Measurements from ENCODE around the gene SP8. TPM values are rescaled to one million over a fixed set of nuclear protein-coding genes. Genes with fewer than 3 reads are reported as not detected.
A peak's percentile ranks its signal among the peaks of the same experiment; 100 is the strongest.

The SP8 gene
- total RNA-seq, 1 donor from 2014 or later: not detected

DNA sequence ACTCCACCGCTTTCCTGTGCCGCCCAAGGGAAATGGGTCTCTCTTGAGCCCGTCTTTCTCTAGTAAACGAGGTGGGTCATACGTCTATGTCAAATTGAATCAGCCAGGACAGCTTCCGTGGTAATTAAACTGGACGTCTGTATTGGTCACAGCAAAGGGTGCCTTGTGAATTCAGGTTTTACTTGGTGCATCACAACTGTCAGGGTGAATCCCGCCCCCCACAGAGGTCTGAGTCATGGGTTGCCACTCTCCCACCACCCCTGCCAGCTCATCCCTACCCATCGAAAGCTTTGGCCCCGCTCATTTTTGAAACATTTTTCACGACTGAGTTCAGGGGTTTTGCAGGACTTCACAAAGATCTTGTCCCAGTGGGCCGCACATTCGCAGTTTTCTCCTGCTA is 8.0 kb upstream of the SP8 start:
- DNase-seq (ENCODE audit: low read depth in 2 of 2): no peak

DNA sequence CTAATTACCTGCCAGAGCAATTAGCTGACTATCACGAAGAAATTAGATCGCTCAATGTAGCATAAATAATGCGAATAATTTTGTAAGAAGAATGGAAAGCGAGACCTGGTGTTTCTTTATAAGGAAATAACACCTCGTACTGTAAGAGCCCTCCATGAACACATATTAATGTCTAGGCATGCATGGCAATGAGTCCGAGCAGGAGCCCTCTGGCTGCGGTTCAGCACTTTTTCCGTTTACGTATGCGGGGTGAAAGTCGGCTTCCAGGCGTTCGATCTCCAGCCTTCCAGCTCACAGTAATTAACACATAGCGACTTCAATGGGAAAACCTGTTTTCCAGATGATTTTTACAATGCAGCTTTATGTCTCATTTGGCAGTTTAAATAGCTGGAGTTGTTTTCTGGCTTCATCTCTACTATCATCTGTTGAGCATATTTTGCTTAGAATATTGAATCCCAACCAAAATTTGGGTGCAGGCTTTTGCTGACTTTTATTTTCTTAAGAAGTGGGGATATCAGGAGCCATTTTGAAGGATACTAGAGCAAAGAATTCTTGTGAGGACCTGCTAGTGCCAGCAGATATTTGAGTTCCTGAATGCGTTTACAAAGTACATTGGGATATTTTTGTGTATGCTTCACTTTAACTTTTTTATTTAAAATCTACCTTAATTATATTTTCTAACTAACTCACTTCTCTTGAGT is 7.2 kb upstream of the SP8 start:
- no peak for DNase-seq (ENCODE audit: low read depth in 2 of 2)

DNA sequence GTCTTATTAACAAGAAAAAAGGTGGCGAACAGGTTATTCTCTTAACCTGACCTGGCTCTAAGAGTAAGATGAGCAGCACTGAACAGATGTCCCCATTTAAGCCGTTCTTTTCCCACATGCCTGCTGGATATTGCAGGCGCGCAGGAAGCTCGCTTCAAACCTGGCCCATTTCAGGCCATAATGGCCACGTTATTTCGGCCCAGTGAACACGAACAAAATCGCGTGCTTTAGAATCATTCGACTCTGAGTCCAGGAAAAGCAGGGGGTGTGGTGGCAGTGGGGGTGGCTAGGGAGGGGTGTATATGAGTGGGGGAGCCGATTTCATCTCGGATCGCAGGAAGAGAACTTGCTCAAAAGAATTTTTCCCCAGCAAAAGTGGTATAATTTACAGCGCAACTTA is 6.6 kb upstream of the SP8 start:
- no peak for DNase-seq (ENCODE audit: low read depth in 2 of 2)

DNA sequence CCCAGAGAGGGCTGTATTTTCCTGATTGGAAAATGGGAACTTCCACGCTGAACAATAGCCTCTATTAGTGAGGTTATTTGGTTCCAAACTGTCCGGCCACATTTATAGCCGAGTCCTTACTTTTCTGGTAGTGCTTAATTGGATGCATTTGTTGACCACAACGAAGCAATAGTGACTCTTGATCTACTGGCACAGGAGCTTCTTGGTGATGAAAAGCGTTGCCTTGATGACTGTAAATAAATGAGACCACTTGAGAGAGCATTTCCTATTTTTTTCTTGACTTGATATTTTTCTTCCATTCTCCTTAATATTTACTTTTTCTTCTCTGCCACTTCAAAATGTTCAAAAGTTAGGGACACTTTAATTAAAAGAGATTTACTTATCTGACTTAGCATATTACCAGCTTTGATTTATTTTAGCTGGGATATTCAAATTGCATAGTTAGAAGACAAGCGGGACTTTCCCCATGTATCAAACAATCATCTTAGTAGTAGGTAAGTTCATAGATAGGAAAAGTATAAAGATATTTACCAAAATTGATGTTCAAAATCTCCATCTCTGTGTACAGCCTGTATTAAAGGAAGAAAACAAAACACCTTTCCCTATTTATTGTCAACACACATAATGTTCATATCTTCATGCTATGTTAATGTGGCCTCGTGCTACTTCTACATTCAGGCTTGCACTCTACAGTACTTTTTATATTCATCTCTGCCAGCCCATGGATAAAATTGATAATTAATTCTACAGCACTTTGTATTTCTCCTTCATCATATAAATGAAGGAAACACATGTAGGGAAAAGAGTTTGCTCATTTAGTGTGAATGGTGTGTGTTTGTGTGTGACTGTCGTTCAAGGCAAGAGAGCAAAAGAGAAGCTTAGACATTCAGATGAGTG is 5.1 kb upstream of the SP8 start:
- DNase-seq (ENCODE audit: low read depth in 2 of 2): no peak

DNA sequence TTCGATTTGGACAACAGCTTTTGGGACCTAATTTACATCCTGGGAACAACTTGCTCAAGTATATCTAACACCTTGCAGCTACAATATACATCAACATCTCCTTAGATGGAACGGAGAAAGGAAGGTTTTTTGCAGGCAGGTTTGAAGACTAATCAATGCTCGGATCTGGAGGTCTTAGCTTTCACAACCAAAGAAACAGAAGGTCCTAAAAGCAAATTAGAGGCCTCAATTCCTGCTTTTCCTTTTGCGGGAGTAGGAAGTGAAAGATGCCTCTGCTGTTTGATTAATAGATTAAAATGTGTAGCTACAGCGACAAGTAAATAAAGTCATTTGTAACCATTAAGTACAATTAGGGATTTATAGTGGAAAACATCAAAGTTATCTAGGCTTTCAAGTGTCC is 3.7 kb upstream of the SP8 start:
- DNase-seq (ENCODE audit: low read depth in 2 of 2): no peak

DNA sequence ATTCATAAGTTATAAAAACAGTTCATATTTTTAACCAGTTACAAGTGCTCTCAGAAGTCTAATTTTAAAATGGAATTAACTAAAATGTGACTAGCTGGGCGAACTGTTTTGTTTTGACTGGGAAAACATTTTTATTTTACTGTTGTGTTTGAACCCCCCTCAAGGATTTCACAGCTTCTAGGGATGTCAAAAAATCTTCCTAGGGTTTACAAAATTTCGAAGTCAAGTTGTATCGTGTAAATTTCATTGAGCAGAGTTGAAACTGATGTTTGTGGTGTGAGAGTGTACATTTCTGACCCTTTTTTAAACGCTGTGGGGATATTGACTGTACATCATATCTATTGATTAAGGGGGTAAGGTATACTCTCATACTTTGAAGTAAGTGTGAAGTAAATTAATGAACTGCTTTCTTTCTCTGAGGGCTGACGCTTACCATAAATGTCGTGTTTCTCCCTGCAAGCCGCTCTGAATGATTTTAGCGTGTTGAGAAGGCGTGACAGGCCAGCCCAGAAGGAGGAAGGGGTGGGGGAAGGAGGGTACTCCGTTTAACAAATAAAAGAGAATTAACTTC is 1.8 kb upstream of the SP8 start:
- no peak for DNase-seq (ENCODE audit: low read depth in 2 of 2)

DNA sequence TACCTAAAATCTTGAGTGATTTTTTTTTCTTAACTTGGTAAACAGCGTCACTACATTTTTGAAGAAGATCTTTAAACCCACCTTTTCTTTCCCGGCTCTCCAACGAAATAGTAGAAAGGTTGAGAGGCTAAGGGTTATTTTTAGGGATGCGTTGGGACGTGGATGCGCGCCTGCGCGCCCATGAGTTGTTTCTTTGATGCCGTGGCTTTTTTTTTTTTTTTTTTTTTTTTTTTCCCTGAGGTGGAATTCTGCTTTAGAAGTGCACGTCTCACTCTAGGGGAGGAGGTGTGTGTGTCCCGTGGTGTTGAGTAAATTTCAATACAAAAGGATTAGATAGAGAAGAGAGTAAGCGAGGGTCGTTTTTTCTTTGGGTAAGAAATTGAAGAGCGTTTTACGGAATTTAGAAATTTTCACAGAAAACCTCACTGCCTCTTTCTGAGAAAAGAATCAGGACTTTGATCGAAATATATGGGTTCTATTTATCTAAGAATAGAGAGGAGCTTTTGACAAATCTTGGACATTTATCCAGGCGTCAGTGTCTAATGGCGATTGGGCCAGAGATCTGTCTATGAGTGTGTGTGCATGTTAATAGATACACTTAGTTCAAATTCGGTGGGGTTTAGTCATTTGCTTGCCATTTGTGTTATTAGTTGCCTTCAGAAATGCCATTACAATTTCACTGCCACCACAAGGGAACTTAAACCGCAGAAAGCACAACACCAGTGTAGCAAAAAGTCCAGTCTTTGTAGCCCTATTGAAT is 1.2 kb upstream of the SP8 start:
- DNase-seq (ENCODE audit: low read depth in 2 of 2): no peak

DNA sequence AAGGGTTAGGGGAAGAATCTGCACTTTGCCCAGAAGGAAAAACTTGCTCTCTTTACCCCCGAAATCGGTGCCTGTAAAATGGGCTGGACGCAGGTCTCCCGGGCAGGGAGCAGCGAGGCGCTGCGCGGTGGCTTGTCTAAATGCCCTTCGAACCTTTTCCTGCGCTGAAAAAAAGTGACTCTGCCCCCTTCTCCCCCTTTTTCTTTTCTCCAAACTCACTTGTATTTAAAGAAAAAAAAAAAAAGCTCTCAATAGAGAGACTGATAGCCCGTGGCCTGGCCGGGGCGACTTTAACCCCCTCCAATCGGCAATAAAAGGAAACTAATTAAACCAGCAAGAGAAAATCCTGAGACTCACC is 286 bp downstream of the SP8 start:
- DNase-seq (ENCODE audit: low read depth in 2 of 2): no peak

DNA sequence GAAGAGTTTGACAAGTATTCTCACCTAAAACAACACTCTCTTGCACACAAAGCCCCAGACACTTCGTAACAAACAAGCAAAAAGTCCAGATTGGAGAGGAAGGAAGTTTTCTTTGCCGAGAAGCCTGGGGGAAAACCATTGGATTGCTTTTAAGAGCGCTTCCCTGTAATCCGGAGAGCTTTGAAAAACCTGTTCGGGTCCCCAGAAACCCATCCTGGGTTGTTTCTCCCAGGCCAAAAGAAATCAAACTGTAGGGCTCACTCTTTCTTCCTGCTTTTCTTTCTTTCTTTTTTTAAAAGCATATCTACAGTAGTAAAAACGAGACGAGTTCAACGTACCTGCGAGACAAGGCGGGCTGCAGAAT is 655 bp downstream of the SP8 start:
- DNase-seq (ENCODE audit: low read depth in 2 of 2): no peak

DNA sequence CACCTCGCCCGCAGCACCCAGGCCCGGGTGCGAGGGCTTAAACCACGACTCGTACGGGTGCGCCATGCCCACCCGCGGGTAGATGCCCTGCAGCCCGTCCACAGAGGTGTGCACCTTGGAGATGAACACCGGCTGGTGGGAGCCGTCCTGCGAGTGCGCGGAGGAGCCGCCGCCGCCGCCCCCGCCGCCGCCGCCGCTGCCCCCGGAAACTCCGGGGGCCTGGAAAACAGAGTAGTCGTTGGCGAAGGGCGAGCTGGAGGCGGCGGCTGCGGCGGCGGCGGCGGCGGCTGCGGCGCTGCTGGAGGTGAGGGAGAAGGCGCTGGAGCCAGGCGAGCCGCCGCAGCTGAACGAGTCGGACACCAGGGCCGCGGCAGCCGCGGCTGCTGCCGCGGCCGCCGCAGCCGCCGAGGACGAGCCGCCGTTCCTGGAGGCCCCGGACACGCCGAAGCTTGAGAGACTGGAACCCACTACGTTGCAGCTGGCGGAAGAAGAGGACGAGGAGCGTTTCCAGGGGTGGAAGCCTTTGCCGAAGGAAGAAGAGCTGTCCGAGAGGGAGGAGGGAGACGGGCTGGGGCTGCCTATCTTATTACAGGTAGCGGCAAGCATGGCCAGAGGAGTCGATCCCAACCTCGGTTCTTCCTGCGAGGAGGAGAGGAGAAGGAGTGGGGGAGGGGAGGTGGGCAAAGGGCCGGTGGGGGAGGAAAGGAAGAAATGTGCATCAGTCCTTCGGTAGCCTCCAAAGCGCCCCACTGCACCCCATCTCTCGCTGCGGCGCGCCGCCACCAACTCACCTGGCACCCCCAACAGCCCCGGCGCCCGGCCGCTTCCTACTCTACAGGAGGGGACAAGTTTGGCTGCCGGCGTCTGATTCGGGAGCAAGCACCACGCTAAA is 1.3 kb downstream of the SP8 start:
- no peak for DNase-seq (ENCODE audit: low read depth in 2 of 2)

DNA sequence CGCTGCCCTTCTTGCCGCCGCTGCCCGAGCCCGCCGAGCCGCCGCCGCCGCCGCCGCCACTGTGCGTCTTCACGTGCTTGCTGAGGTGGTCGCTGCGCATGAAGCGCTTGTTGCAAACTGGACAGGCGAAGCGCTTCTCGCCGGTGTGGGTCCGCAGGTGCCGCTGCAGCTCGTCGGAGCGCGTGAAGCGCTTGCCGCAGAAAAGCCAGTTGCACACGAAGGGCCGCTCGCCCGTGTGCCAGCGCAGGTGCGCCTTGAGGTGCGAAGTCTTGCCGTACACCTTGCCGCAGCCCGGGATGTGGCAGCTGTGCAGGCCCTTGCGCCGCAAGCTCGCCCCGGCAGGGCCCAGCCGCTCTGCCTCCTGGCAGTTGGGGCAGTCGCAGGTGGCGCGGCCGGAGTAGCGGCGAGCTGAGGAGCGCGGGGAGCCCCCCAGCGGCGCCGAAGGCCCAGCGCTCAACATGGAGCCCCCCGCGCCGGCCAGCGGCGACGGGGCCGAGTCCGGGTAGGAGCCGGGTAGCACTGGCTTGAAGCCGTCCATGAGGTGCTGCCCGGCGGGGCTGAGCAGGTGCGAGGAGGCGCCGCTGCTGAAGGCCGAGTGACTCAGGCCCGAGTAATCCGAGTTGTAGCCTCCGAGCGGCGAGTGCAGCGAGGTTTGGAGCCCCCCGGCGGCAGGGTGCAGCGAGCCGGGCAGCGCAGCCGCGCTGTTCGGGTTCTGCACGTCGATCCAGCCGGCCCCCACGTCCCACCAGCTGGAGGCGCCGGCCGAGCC is 2.1 kb downstream of the SP8 start:
- peak in 1 of 2 donors; percentile 23 for DNase-seq (ENCODE audit: low read depth in 2 of 2)

DNA sequence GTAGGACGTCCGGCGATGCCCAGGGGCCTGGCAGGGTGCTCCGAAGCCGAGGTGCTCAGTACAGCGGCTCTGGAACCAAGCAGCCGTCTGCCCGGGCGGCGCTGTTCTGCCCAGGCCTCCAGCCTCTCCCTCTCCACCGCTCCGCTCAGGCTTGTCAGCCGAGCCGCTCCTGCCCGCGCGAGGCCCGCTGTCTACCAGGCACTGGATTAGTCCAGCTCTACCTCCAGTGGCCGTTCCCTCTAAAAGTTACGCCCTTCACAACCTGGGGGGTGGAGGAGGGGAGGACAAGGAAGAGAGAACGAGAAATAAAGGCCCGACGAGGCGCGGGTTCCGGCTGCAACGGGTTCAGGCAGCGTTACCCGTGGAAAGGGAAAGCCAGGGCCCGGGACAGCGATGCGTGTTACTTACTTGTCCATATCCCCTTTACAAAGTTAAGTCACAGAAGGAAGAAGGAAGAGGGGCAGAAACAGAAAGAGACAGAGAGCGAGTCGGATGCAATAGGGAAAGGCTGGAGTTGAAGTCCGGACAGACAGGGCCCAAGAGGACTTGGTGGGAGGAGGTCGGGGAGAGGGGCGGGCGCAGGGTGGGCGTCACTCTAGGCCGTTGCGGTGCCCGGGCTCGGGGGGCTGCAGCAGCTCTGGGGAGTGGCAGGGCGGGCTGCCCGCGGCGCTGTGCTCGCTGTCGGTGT is 2.8 kb downstream of the SP8 start:
- DNase-seq (ENCODE audit: low read depth in 2 of 2): peak; percentile 37 to 54

DNA sequence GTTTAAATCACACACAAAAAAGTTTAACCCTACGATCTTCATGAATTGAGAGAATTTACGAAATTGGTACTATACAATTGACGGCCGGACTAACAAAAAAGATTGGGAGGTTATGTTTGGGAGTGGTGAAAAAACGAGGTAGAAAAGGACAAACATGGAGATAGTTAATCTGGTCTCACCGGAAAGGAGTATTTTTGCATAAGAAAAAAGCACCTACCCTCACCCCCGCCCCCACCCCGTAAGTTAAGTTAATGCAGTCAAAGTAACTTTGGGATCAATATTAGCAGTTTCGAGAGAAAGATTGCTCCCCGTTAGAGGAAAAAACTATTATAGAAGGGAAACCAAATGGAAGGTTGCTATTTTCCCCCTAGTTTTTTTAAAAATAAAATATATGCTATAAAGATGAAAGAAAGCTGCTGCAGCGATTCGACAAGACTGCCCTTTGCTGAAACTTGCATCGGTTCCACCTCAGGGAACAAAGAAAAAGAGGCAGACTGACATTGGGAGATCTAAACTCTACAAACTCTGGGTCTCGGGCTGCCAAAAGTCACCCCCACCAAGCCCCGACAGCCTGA is 3.5 kb downstream of the SP8 start:
- no peak for DNase-seq (ENCODE audit: low read depth in 2 of 2)

DNA sequence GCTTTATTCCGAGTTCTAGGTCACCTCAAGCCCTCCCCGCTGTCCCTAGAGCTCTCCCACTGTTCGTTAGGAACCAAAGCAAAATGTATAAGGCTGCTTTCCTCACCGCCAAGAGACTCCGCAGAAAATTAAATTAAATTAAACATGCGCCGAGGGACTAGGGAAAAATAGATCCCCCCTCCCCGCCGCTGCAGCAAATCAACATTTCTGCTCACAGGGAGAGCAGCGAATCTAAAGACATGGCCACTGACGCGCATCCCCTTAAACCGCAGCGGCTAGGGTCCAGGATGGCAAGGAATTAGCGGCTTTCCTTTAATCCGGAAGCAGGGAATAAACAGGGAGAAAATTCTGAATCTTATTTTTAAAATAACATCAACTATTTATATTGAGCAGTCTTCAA is 7.6 kb downstream of the SP8 start:
- no peak for DNase-seq (ENCODE audit: low read depth in 2 of 2)

DNA sequence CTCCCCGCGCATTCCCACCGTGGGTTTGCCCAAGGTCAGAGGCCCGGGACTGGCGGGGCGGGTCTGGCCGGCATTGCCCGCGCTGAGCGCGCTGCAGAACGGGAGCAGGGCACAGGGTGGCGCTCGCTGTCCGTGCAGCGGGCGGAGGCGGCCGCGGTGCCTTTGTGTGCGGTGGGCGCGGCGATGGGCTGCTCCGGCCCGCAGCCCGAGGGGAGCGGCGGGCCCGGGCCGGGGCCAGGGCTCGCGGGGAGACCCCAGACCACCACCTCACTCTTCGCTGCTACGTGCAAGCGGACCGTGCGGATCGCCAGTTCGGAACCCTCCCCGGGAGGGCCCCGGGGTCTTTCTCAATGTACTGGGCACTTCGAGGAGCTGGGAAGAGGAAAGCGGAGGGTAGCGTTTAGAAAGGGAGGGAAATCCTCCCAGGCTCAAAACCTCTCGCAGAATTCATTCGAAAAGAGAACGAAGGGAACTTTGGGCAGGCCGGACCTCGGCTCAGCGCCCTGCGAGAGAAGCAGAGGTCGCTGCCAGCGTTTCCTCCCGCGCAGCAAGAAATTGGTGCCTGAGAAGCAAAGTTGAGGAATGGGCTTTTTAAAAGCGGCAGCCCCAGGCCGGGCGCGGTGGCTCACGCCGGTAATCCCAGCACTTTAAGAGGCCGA is 8.5 kb downstream of the SP8 start:
- peak; percentile 35 to 60 for DNase-seq (ENCODE audit: low read depth in 2 of 2)

DNA sequence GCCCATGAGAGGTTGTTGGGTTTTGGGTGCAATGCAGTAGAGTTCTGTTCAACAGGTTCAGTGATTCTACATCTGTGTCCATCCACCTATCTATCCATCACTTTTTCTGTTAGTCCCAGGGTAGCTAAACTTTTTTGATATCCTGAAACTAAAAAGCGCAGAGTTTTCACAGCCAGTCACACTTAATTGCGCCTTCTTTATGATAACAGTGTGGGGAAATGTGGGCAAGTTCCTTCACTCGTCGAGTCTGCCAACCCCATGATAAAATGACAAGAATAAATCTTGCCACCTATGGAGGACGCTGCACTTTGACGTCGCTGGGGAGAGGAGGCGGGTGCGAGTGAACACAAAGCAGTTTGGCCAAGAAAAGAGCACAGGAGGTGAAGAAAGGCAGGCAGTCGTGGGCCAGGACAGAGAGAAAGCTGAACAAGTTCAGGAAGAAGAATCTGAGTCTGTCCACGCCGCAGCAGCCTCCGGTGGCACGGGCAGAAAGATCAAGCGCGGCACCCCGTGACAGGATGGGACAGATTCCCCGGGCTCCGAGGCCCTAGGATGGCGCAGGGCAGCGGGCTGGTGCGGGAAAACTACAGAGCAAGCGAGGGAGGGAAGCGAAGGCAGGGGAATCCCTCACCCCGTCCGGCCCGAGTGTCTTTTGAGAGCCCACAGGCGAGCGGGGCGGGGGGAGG is 9.2 kb downstream of the SP8 start:
- DNase-seq (ENCODE audit: low read depth in 2 of 2): no peak

DNA sequence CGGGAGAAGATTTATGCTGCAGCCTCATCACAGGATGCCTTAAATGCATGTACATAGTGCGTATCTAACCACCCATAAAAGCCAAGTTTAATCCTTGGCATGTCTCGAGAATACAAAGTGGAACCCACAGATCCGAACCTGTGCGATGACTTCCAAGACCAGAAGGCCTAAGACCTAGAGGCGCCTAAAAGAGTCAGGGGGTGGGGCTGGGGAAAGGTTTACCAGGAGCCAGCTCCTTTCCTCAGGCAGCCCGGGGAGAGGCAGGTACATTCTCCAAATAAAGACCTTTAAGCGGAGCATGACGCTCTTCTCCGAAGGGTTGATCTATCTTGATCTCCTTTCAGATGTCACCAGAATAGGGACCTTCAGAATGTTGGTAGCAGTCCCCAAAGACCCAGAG is 9.7 kb downstream of the SP8 start:
- no peak for DNase-seq (ENCODE audit: low read depth in 2 of 2)

DNA sequence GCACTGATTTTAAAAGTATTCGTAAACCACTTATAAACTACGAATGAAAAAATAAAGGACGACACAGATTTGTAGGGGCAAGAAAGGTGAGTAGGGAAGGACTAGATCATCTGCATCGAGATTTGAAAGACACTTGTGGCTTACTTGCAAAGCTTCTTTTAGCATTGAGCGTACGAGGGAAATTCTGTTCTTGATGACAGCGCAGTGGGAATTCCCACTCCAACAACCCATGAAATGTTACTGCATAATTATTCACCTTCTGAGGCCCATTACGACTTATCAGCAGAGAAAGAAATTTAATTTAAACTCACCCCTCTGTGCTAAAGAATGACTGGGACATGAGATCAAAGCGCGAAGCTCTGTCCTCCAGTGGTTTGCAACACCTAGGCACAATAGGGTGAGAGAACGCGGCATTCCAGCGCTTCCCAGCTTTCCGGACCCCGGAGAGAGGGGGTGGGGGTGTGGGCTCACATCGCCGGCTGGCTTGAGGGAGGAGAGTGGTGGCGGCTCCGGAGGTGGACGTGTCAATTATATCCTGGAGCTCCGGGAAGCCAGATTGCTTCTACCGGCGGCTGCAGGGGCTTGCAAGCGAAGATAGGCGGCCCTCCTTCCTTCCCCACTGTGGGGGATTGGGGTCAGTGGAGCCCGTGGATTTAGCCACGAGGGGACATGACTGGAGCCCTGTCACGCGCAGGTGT is 10.3 kb downstream of the SP8 start:
- DNase-seq (ENCODE audit: low read depth in 2 of 2): no peak
